Psoas muscle (tissue), 8 donors: Measurements from ENCODE around the gene TMIGD2. TPM values are rescaled to one million over a fixed set of nuclear protein-coding genes. Genes with fewer than 3 reads are reported as not detected.
"Not testable (repeated sequence)": the region's sequence is repeated elsewhere in the genome, so short reads cannot be mapped to it uniquely, and the experiment has no call there.

ENCODE experiments used
- ATAC-seq, 4 donors: fragments of 200-7000 bp; cut with Tn5 transposase; one replicate each; pipeline ENCODE4 v1.9.1; 2020; ENCODE audit warnings: moderate library complexity in 3 of 4, mild to moderate bottlenecking in 2 of 4
- DNase-seq, 2 donors: peaks; one replicate each; pipeline ENCODE4 v3.0.0-alpha.2; 2020
- H3K27ac ChIP-seq: fragments of 200-600 bp; one replicate; pipeline ENCODE4 v1.8.0; 2022
- H3K27me3 ChIP-seq, 3 donors: fragments of 200-600 bp in 1 of 3; one replicate each; pipeline versions ENCODE4 v1.6.1 to v1.8.0; 2013 to 2022; ENCODE audit warnings: low read length in 2 of 3, mild to moderate bottlenecking in 2 of 3, moderate library complexity in 1 of 3; ENCODE audit not compliant: insufficient read depth in 3 of 3
- H3K36me3 ChIP-seq, 2 donors: fragments of 200-600 bp in 1 of 2; one replicate each; pipeline versions ENCODE4 v1.6.1 to v1.8.0; 2013 to 2022; ENCODE audit warnings: low read depth in 1 of 2, mild to moderate bottlenecking in 1 of 2, moderate library complexity in 1 of 2; ENCODE audit not compliant: insufficient read depth in 1 of 2
- H3K4me1 ChIP-seq: fragments of 200-600 bp; one replicate; pipeline ENCODE4 v1.8.0; 2022
- H3K4me3 ChIP-seq: fragments of 200-600 bp; one replicate; pipeline ENCODE4 v1.8.0; 2022; ENCODE audit warnings: mild to moderate bottlenecking
- H3K9me3 ChIP-seq: fragments of 200-600 bp; one replicate; pipeline ENCODE4 v1.8.0; 2022
- CTCF ChIP-seq: fragments of 200-600 bp; IDR thresholded peaks from one replicate; pipeline ENCODE4 v1.8.0; 2022; ENCODE audit warnings: antibody characterized with exemption
- WGBS, 3 donors: extraction: QIAGEN DNeasy Blood & Tissue Kit; methylation state at CpG; one replicate each; pipeline versions ENCODE4 v1.1.6 to v1.1.7; 2013; 5-methylcytosine and 5-hydroxymethylcytosine counted together
- intact Hi-C, 2 donors: fragments of 100-400 bp; cut with DNase I; formaldehyde crosslinking; loops; one replicate each; pipeline versions ENCODE4 v1.11.0 to v1.14.2; 2022
- polyA plus RNA-seq, 3 donors: library from polyadenylated mRNA; stranded (reverse); fragments of 200-250 nt; gene quantifications; one replicate each; pipeline ENCODE4 v1.2.3, GENCODE V29; 2013
- total RNA-seq, 4 donors: library from RNA; stranded (reverse); fragmentation: NEBNext Ultra II Directional in 2 of 4; extraction: Animal tissue kit (Norgen Biotek cat#: 25700) in 2 of 4; gene quantifications; one replicate each; pipeline versions ENCODE4 v1.2.1 to v1.2.4, GENCODE V29; 2021 to 2023
- donor health status: healthy with polysubstance abuse.
- donor health status: DM: no; HTN: no; CAD: no; lungs with moderate emphysema.
- donor health status: Bipolar disorder and iron deficiency.
- donor health status: healthy.
- donor health status: DM: yes; HTN: yes; CAD: no.
- donor health status: DM: no; HTN: no; CAD: no.
- donor health status: DM: no; HTN: no; CAD: no.
- donor health status: DM: yes; HTN: yes; CAD: no.

The TMIGD2 gene
- total and polyA plus RNA-seq, 7 donors: 0.10 to 0.20 (median 0.18) TPM; not detected in 4

DNA sequence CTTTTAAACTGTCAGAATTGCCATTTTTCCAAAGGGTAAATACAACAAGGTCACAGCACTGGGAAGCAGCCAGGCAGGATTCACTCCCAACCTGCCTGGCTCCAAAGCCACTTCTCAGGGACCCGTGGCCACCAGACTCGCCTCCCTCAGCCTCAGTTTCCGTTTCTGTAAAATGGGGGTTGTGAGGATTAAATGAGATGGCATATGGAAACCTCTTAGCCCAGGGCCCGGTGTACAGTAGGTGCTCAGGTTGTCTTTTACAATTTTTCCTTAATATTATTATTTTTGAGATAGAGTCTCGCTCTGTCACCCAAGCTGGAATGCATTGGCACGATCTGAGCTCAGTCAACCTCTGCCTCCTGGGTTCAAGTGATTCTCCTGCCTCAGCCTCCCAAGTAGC lies 45.2 kb downstream of the TMIGD2 start:
- 85 to 97% (median 91%) methylated on average over 6 of the region's 6 CpGs for WGBS, 3 donors
- ATAC-seq (no peak), DNase-seq (no peak)
- Histone ChIP-seq H3K27ac (no peak overlapping the region), H3K4me3 (no peak overlapping the region), H3K4me1 (no peaks in the 10 kb centered on the region), H3K9me3 (peaks cover 5% of the 10 kb centered on the region), H3K27me3 (no peaks in the 10 kb centered on the region), H3K36me3 (peaks cover 19 to 100% of the 10 kb centered on the region in 2 donors)
- intact Hi-C loops: no loop called here
- no peak for TF ChIP-seq CTCF

GRCh38 chr19:4256563-4256962 lies 45.6 kb downstream of the TMIGD2 start:
- H3K9me3 ChIP-seq: peaks cover 5% of the 10 kb centered on the region
- H3K27ac ChIP-seq: no peak overlapping the region
- H3K27me3 ChIP-seq: no peaks in the 10 kb centered on the region
- no peaks in the 10 kb centered on the region for H3K4me1 ChIP-seq
- H3K4me3 ChIP-seq: no peak overlapping the region
- DNase-seq (no peak), ATAC-seq (no peak)
- intact Hi-C loops: no loop called here
- H3K36me3 ChIP-seq: peaks cover 18 to 100% of the 10 kb centered on the region in 2 donors
- 97 to 100% (median 98%) methylated on average over 4 of the region's 4 CpGs for WGBS, 3 donors
- no peak for TF ChIP-seq CTCF

DNA sequence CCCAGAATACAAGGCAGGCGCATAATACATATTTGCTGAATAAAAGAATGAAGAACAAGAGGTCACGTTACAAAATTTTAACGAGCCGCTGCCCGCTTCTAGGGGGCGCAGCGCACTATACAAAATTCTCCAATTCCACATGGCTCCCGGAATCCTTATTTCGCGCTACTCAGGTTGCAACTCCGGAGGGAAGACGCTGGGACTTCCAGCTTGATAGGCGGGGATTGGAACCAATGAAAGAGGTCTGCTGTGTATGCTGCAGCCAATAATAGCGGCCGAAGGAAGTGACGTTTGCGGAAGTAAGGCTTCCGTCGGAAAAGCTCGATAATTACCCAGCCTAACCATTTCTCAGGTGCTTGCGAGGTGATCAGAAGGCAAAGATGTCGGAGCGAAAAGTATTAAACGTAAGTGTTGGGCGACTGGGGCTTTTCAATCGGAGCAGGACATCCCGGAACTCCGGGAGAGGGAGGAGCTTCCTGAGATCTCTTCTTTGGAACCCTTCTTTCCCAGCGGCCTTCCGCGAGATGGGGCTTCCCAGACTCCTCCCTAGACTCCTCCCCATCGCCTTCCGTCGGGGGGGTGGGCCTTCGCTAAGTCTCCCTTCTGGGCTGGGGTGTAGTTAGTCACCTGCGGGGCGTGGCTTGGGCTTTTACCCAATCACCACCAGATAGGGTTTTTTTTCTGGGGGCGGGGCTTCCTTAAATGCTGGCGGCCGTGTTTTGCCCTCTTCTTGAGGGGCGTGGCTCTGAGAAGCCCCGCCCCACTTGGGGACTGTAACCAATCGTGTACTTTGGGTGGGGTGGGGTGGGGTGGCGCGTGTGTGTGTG lies 55.2 kb downstream of the TMIGD2 start, which contains the start of gene YJU2:
Gene YJU2, plus strand, starts transcription at position 314 of the 827 bp plus-strand sequence. Its CDS starts 67 bp downstream, at position 381.
- ATAC-seq (peak; percentile 98 to 99 (median 98)), DNase-seq (peak; percentile 98 to 99)
- peak within 1 kb of the TSS; percentile 89 for H3K4me3 ChIP-seq
- intact Hi-C loops: no loop called here
- H3K36me3 ChIP-seq: peaks cover 2 to 34% of the 10 kb centered on the region in 2 donors
- peak within 1 kb of the TSS; percentile 99 for H3K27ac ChIP-seq
- no peaks in the 10 kb centered on the region for H3K9me3 ChIP-seq
- 0% methylated on average over 41 to 45 of the region's 45 CpGs for WGBS, 3 donors
- H3K4me1 ChIP-seq: peaks cover 7% of the 10 kb centered on the region
- peaks cover 0 to 1% (median under 1%) of the 10 kb centered on the region in 3 donors for H3K27me3 ChIP-seq
- peak; percentile 34 for TF ChIP-seq CTCF

DNA sequence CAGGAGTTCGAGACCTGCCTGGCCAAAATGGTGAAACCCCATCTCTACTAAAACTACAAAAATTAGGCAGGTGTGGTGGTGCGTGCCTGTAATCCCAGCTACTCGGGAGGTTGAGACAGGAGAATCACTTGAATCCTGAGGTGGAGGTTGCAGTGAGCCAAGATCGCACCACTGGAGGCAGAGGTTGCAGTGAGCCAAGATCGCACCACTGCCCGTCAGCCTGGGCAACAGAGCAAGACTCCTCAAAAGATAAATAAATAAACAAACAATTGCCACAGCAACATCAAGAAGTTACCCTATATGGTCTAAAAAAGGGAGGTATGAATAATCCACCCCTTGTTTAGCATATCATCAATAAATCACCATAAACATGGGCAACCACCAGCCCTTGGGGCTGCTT lies 56.3 kb downstream of the TMIGD2 start:
- intact Hi-C loops, H3K27ac ChIP-seq: not testable (repeated sequence)

More for the DNA sequence above, 56.3 kb downstream of the TMIGD2 start:
- not testable (repeated sequence) for DNase-seq, ATAC-seq, H3K9me3 ChIP-seq, H3K4me3 ChIP-seq, H3K27me3 ChIP-seq, H3K4me1 ChIP-seq
- H3K36me3 ChIP-seq: peaks cover under 1 to 24% of the 10 kb centered on the region in 2 donors
- 95 to 97% (median 95%) methylated on average over 6 of the region's 6 CpGs for WGBS, 3 donors

Other genes with a start within 250 kb of the TMIGD2 start
- gene ZBTB7A, start 235.5 kb downstream of the TMIGD2 start, total RNA-seq: 10 to 100 TPM; 25.7 to 55.9 (median 45.7) TPM
- 10 to 100 TPM; 18.5 to 20.3 (median 20.0) TPM for gene ZBTB7A, start 235.5 kb downstream of the TMIGD2 start, polyA plus RNA-seq
- 100 to 1,000 TPM; 136 to 192 (median 151) TPM for gene MAP2K2, start 178.3 kb downstream of the TMIGD2 start, total RNA-seq
- gene MAP2K2, start 178.3 kb downstream of the TMIGD2 start, polyA plus RNA-seq: 100 to 1,000 TPM; 189 to 290 (median 207) TPM
- not detected for gene CREB3L3, start 148.8 kb downstream of the TMIGD2 start, total RNA-seq
- gene CREB3L3, start 148.8 kb downstream of the TMIGD2 start, polyA plus RNA-seq: under 1 TPM in 2 of 3 donors, not detected in 1; 0.04 to 0.22 TPM
- 10 to 100 TPM in 3 of 4 donors, 1 to 10 TPM in 1; 8.4 to 13.1 (median 11.4) TPM for gene SIRT6, start 119.8 kb downstream of the TMIGD2 start, total RNA-seq
- 10 to 100 TPM; 15.0 to 23.5 (median 22.9) TPM for gene SIRT6, start 119.8 kb downstream of the TMIGD2 start, polyA plus RNA-seq
- gene ANKRD24, start 119.7 kb downstream of the TMIGD2 start, total RNA-seq: 1 to 10 TPM in 2 of 4 donors, under 1 TPM in 2; 0.36 to 2.7 (median 0.84) TPM
- gene ANKRD24, start 119.7 kb downstream of the TMIGD2 start, polyA plus RNA-seq: under 1 TPM; 0.34 to 0.74 (median 0.41) TPM
- gene EBI3, start 72.9 kb downstream of the TMIGD2 start, total RNA-seq: under 1 TPM; 0.48 to 0.64 (median 0.58) TPM
- under 1 TPM; 0.19 to 0.77 (median 0.27) TPM for gene EBI3, start 72.9 kb downstream of the TMIGD2 start, polyA plus RNA-seq
- gene YJU2, start 55.3 kb downstream of the TMIGD2 start, total RNA-seq: 10 to 100 TPM; 11.7 to 21.6 (median 14.5) TPM
- 10 to 100 TPM; 17.7 to 39.9 (median 27.4) TPM for gene YJU2, start 55.3 kb downstream of the TMIGD2 start, polyA plus RNA-seq
- 1 to 10 TPM in 1 of 4 donors, under 1 TPM in 2, not detected in 1; 0.42 to 1.6 (median 0.61) TPM for gene SHD, start 23.1 kb downstream of the TMIGD2 start, total RNA-seq
- gene SHD, start 23.1 kb downstream of the TMIGD2 start, polyA plus RNA-seq: 1 to 10 TPM in 1 of 3 donors, under 1 TPM in 2; 0.04 to 2.1 (median 0.08) TPM
- not detected for gene FSD1, start 2.2 kb upstream of the TMIGD2 start, total RNA-seq
- gene FSD1, start 2.2 kb upstream of the TMIGD2 start, polyA plus RNA-seq: under 1 TPM in 1 of 3 donors, not detected in 2; 0.08 TPM
- 1 to 10 TPM in 2 of 4 donors, under 1 TPM in 2; 0.60 to 3.7 (median 1.2) TPM for gene STAP2, start 36.4 kb upstream of the TMIGD2 start, total RNA-seq
- gene STAP2, start 36.4 kb upstream of the TMIGD2 start, polyA plus RNA-seq: 1 to 10 TPM in 1 of 3 donors, under 1 TPM in 2; 0.31 to 1.2 (median 0.53) TPM
- 10 to 100 TPM; 10.3 to 16.4 (median 13.2) TPM for gene MPND, start 41.2 kb upstream of the TMIGD2 start, total RNA-seq
- 10 to 100 TPM in 1 of 3 donors, 1 to 10 TPM in 2; 7.4 to 12.4 (median 9.7) TPM for gene MPND, start 41.2 kb upstream of the TMIGD2 start, polyA plus RNA-seq
- 10 to 100 TPM; 16.0 to 26.6 (median 21.6) TPM for gene SH3GL1, start 98.2 kb upstream of the TMIGD2 start, total RNA-seq
- 10 to 100 TPM; 18.2 to 85.6 (median 27.1) TPM for gene SH3GL1, start 98.2 kb upstream of the TMIGD2 start, polyA plus RNA-seq
- 10 to 100 TPM in 1 of 4 donors, 1 to 10 TPM in 3; 5.6 to 10.3 (median 7.7) TPM for gene CHAF1A, start 100.3 kb upstream of the TMIGD2 start, total RNA-seq
- 10 to 100 TPM in 1 of 3 donors, 1 to 10 TPM in 2; 5.9 to 12.8 (median 6.4) TPM for gene CHAF1A, start 100.3 kb upstream of the TMIGD2 start, polyA plus RNA-seq
- 100 to 1,000 TPM; 120 to 170 (median 132) TPM for gene UBXN6, start 155.4 kb upstream of the TMIGD2 start, total RNA-seq
- gene UBXN6, start 155.4 kb upstream of the TMIGD2 start, polyA plus RNA-seq: 100 to 1,000 TPM; 110 to 274 (median 191) TPM
- 10 to 100 TPM; 32.3 to 47.7 (median 39.5) TPM for gene HDGFL2, start 169.9 kb upstream of the TMIGD2 start, total RNA-seq
- 10 to 100 TPM; 33.4 to 56.4 (median 51.3) TPM for gene HDGFL2, start 169.9 kb upstream of the TMIGD2 start, polyA plus RNA-seq
- 100 to 1,000 TPM; 115 to 309 (median 183) TPM for gene PLIN4, start 216.1 kb upstream of the TMIGD2 start, total RNA-seq
- 10 to 100 TPM; 29.0 to 97.8 (median 50.4) TPM for gene PLIN4, start 216.1 kb upstream of the TMIGD2 start, polyA plus RNA-seq
- gene PLIN5, start 232.8 kb upstream of the TMIGD2 start, total RNA-seq: 100 to 1,000 TPM in 2 of 4 donors, 10 to 100 TPM in 2; 61.7 to 143 (median 118) TPM
- 10 to 100 TPM; 14.5 to 96.8 (median 22.8) TPM for gene PLIN5, start 232.8 kb upstream of the TMIGD2 start, polyA plus RNA-seq
- gene LRG1, start 237.6 kb upstream of the TMIGD2 start, total RNA-seq: 1 to 10 TPM in 1 of 4 donors, under 1 TPM in 2, not detected in 1; 0.42 to 1.8 (median 0.53) TPM
- under 1 TPM; 0.09 to 0.42 (median 0.15) TPM for gene LRG1, start 237.6 kb upstream of the TMIGD2 start, polyA plus RNA-seq